ENCODE data around the gene FHIT. TPM values are rescaled to one million over a fixed set of nuclear protein-coding genes. Genes with fewer than 3 reads are reported as not detected.

Gene FHIT
- total and polyA plus RNA-seq, 2 of the 4 experiments (the other 2 are of a cell fraction), result 0.07 TPM; not detected in 1

DNA sequence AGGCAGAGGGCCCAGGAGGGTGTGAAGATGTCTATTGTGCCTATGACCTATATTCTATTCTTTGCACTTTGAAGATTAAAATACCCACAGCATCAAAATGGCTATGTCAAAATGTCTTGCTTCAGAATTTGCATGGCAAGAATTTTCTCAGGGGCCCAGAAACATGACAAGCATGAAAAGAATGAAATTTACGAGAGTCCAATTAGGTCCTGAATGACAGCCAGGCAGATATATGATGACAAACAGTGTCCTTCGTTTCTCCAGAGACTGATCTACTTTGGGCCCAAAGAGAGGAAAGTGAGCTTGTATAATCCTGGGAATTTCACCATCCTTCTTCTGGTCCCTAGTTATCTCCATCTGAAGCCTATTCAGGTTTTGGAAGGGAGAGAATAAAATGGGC, 609.9 kb downstream of the FHIT start:
- TF ChIP-seq, protein P1, sequence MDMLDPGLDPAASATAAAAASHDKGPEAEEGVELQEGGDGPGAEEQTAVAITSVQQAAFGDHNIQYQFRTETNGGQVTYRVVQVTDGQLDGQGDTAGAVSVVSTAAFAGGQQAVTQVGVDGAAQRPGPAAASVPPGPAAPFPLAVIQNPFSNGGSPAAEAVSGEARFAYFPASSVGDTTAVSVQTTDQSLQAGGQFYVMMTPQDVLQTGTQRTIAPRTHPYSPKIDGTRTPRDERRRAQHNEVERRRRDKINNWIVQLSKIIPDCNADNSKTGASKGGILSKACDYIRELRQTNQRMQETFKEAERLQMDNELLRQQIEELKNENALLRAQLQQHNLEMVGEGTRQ (IDR thresholded peaks at IDR 0.05; ENCODE audit: low read depth, low read length), result no peak
- no peak for TF ChIP-seq MAZ (IDR thresholded peaks at IDR 0.05; ENCODE audit: borderline replicate concordance, low read depth, low read length)
- no peak for TF ChIP-seq RFX5 (IDR thresholded peaks at IDR 0.05; ENCODE audit: low read depth, low read length)
- no peak for TF ChIP-seq POLR2A (IDR thresholded peaks at IDR 0.05; ENCODE audit: low read depth, low read length)
- no peak for TF ChIP-seq CHD1 (IDR thresholded peaks at IDR 0.05; ENCODE audit: low read depth, low read length)
- TF ChIP-seq, protein P2, sequence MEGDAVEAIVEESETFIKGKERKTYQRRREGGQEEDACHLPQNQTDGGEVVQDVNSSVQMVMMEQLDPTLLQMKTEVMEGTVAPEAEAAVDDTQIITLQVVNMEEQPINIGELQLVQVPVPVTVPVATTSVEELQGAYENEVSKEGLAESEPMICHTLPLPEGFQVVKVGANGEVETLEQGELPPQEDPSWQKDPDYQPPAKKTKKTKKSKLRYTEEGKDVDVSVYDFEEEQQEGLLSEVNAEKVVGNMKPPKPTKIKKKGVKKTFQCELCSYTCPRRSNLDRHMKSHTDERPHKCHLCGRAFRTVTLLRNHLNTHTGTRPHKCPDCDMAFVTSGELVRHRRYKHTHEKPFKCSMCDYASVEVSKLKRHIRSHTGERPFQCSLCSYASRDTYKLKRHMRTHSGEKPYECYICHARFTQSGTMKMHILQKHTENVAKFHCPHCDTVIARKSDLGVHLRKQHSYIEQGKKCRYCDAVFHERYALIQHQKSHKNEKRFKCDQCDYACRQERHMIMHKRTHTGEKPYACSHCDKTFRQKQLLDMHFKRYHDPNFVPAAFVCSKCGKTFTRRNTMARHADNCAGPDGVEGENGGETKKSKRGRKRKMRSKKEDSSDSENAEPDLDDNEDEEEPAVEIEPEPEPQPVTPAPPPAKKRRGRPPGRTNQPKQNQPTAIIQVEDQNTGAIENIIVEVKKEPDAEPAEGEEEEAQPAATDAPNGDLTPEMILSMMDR (conservative IDR thresholded peaks at IDR 0.05; ENCODE audit: low read depth, low read length), result no peak
- no peak for TF ChIP-seq MXI1 (IDR thresholded peaks at IDR 0.05; ENCODE audit: borderline replicate concordance, low read depth, low read length)
- TF ChIP-seq RCOR1 (IDR thresholded peaks at IDR 0.05; ENCODE audit: insufficient replicate concordance, low read length), result no peak
- TF ChIP-seq ELK1 (IDR thresholded peaks at IDR 0.05; ENCODE audit: borderline replicate concordance, low read depth, low read length), result no peak
- TF ChIP-seq NFE2L2 (IDR thresholded peaks at IDR 0.05; ENCODE audit: low read depth, low read length), result no peak
- no peak for TF ChIP-seq SMC3 (IDR thresholded peaks at IDR 0.05; ENCODE audit: low read depth, low read length)
- TF ChIP-seq CEBPB (IDR thresholded peaks at IDR 0.05; ENCODE audit: low read depth, low read length), result no peak
- no peak for TF ChIP-seq RAD21 (IDR thresholded peaks at IDR 0.05; ENCODE audit: low read length)
- TF ChIP-seq FOS (IDR thresholded peaks at IDR 0.05; ENCODE audit: low read depth, low read length), result no peak
- TF ChIP-seq MAFK (IDR thresholded peaks at IDR 0.05; ENCODE audit: low read depth, low read length), result no peak
- no peak overlapping the region for H3K56ac ChIP-seq (ENCODE audit: extremely low read depth, insufficient read depth, low read length)
- ChIA-PET POLR2A (ENCODE audit: unreplicated experiment) (no interaction called here), CTCF (no interaction called here)
- H2AK9ac ChIP-seq (replicated peaks; ENCODE audit: low read depth, low read length, poor library complexity), result no peak overlapping the region
- no peak overlapping the region for H3K14ac ChIP-seq (replicated peaks; ENCODE audit: low read depth, low read length)
- H2BK20ac ChIP-seq (ENCODE audit: low read depth, low read length), result no peak overlapping the region
- no peaks in the 10 kb centered on the region for H3K9me3 ChIP-seq (ENCODE audit: control insufficient read depth, insufficient read depth, low read length)
- no peak overlapping the region for H2BK15ac ChIP-seq (ENCODE audit: low read depth, low read length)
- no peak overlapping the region for H3K23ac ChIP-seq (ENCODE audit: low read depth, low read length)
- H2BK120ac ChIP-seq (ENCODE audit: low read depth, low read length), result no peak overlapping the region
- H2AK5ac ChIP-seq (ENCODE audit: low read depth, low read length), result no peak overlapping the region
- no peaks in the 10 kb centered on the region for H3K79me1 ChIP-seq (ENCODE audit: low read depth in 1 of 2, low read length in 2 of 2)
- H3K4me3 ChIP-seq (ENCODE audit: insufficient read depth, low read depth, low read length), result no peak overlapping the region
- no peak overlapping the region for H2AFZ ChIP-seq (replicated peaks; ENCODE audit: low read length, poor library complexity)
- no peak overlapping the region for H4K5ac ChIP-seq (ENCODE audit: low read depth, low read length)
- no peaks in the 10 kb centered on the region for H3K27me3 ChIP-seq (ENCODE audit: control insufficient read depth, insufficient read depth, low read length)
- DNase-seq (no peak), ATAC-seq (ENCODE audit: low read depth) (no peak)
- H3K4ac ChIP-seq (ENCODE audit: low read depth, low read length), result no peak overlapping the region
- dilution Hi-C loops (cut with HindIII; ENCODE audit: low sequenced_read_pairs, unreplicated experiment), result no loop called here
- no peaks in the 10 kb centered on the region for H3K36me3 ChIP-seq (ENCODE audit: control insufficient read depth, insufficient read depth, low read length)
- no peak overlapping the region for H3K9ac ChIP-seq (ENCODE audit: low read depth, low read length)
- no peaks in the 10 kb centered on the region for H3K9me1 ChIP-seq (ENCODE audit: insufficient read depth, low read length)
- intact Hi-C loops (cut with micrococcal nuclease), result no loop called here
- no TSS peak for BruUV-seq (replicated peaks)
- WGBS, 2 experiments (ENCODE audit: extremely low coverage in 2 of 2, insufficient read length in 1 of 2), result 40% methylated on average over 1 of the region's 2 CpGs; no CpG with 5 or more reads in 1 of the 2 experiments
- no peak overlapping the region for H2BK5ac ChIP-seq (ENCODE audit: low read depth, low read length, poor library complexity, severe bottlenecking)
- H3K27ac ChIP-seq (ENCODE audit: insufficient read depth, low read length), result no peak overlapping the region
- no peaks in the 10 kb centered on the region for H3K4me1 ChIP-seq (ENCODE audit: control insufficient read depth, insufficient read depth, low read length)
- no peak overlapping the region for H3K4me2 ChIP-seq (ENCODE audit: low read depth, low read length)
- no peak overlapping the region for H4K91ac ChIP-seq (ENCODE audit: insufficient read depth, low read depth, low read length)
- H3K18ac ChIP-seq (ENCODE audit: low read depth, low read length), result no peak overlapping the region
- H4K8ac ChIP-seq (ENCODE audit: low read depth in 2 of 2, low read length in 2 of 2), result no peak overlapping the region
- in situ Hi-C loops (cut with MboI; ENCODE audit: low sequenced_read_pairs), result no loop called here
- no peaks in the 10 kb centered on the region for H4K20me1 ChIP-seq (ENCODE audit: insufficient read depth, low read length)
